ENCODE results near the gene OPCML.

Gene OPCML

DNA sequence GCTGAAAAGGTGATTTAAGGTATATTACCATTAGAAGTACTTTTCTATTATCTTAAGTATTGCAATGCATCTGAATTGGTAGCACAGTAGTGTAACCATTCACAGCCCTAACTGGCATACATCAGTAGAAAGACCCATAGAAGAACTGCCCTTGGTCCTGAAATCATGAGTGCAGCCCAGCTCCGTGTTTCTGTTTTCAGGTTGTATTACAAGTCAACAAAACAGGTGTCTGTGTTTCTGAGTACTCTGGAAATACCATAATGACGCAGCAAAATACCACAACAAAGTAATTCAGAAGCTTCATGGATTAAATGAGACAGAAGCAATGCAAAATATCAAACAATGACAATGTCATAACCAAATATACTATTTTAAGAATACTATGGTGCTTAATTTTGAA lies 226.3 kb downstream of the OPCML start:
- FAIRE-seq = no peak
- DNase-seq (ENCODE audit: insufficient read length, low spot score) = no peak

DNA sequence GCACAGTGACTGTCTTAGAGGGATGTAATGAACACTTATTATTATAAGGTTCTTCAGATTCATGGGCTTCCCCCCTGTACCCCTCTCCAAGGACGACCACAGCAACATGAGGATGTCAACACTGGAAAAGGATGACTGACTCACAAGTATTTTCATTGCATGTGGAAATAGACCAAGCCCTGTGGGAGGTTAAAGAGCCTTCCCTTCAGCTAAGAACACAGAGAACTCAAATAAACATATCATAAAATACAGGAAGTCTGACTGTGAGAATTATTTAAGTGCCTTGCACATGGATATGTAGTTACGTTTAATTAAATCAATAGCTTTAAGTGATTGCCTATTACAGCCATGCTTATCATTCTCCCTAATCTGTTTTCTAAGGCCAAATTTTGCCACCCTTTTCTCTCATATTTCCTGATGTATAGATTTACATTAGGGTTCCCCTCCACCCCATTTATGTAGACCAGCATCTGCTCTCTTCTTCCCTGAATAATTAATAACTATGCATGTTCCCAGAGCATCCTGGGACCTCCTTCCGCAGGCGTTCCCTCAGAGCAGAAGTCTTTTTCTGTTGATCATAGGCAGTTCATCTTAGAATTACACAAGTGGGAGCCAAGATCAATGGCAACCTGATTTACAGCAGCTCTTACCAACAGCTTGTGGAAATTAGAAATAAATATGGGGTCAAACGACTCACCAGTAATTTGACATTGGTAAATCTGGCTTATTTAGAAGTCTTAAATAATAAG lies 226.9 kb downstream of the OPCML start:
- FAIRE-seq = no peak
- no peak for DNase-seq (ENCODE audit: insufficient read length, low spot score)

DNA sequence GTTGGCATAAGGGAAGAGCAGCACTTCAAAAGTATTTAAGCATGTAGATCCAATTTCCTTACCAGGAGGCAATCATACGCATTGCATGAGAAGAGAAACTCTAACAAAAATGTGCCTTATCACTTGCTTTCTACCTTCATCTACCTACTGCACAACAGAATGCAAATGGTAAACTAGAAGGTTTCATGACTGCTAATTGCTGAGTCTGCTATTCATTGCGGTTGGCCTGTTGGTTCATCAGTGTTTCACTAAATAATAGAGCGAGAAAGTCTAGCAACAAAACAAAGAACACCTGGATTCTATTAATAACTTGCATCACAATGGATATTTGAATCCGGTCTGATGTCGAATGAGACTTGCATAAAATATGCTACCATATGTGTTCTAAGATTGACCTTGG lies 229.0 kb downstream of the OPCML start:
- FAIRE-seq = no peak
- DNase-seq (ENCODE audit: insufficient read length, low spot score) = no peak

DNA sequence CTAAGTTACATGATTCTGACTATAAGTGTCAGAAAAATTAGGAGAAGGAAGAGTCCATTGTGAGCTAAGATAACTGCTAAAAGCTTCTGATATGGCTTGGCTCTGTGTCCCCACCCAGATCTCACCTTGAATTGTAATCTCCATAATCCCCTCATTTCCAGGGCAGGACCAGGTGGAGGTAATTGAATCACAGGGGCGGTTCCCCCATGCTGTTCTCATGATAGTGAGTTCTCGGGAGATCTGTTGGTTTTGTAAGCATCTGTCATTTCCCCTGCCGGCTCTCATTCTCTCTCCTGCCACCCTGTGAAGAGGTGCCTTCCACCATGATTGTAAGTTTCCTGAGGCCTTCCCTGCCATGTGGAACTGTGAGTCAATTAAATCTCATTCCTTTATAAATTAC lies 230.2 kb downstream of the OPCML start:
- FAIRE-seq (no peak), DNase-seq (ENCODE audit: insufficient read length, low spot score) (no peak)

DNA sequence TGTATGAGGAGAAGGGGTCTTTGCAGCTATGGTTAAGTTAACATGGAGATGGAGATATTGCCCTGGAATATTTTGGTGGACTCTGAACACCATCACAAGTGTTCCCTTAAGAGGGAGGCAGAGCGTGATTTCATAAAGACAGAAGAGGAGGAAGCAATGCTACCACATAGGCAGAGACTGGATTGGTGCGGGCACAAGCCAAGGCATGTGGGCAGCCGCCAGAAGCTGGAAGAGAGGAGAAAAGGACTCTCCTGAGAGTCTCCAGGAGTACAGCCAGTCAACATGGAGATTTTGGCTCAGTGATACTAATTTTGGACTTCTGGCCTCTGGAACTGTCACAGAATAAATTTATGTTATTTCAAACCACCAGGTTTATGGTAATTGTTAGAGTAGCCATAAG lies 231.6 kb downstream of the OPCML start:
- no peak for DNase-seq (ENCODE audit: insufficient read length, low spot score)
- no peak for FAIRE-seq

DNA sequence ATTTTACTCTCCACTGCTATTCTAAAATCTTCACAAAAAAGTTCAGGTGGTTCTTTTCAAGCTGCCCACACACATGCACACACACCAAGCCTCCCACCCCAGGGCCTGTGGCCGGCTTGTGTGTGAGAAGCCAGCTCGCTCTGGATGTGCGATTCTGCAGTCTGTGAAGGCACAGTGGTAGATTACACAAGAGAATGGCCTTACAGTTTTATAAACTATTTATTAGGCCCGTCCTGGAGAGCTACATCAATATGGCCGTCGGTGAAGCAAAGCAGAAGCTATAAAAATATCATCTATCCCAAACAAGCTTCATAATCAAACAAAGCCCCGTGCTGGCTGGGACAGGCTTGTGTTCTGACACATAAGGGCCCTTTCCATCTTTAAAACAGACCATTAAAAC lies 240.5 kb downstream of the OPCML start:
- no peak for FAIRE-seq

DNA sequence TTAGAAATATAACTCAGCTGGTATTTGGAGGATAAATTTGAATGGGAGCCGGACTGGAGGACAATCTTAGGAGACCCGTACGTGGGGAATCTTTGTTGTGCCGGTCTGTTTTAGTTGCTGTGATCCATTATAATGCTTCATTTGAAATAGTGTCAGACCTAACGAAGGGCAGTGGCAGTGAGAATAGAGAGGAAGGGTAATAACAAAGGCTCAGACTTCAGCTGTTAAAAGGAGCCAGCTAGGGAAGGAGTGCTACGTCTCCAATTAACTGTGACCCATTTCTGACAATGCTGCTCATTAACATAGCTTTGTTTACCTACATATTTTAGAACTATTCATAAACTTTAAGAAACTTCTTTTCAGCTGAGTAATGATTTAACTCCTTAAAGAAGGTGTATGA lies 246.9 kb downstream of the OPCML start:
- FAIRE-seq = no peak
- DNase-seq (ENCODE audit: insufficient read length, low spot score) = no peak

More for the DNA sequence above, 240.5 kb downstream of the OPCML start:
- DNase-seq (ENCODE audit: insufficient read length, low spot score) = no peak

DNA sequence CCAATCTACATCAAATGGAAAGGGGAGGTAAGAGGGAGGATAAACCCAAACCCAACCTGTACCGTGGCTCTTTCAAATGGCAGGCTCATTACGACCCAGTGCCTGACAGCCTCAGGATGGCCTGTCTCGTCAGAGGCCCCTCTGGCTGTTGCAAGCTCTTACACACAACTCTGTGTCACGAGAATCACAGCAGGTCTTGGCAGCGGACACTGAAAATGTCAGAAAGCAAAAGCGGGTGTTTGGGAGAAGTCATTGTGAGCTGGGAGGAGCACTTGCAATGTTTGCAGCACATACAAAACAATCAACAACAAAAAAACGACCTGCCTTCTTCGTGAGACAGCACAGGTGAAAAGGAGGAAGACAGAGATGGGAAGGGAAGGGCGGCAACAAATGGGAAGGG lies 248.1 kb downstream of the OPCML start:
- FAIRE-seq (no peak), DNase-seq (ENCODE audit: insufficient read length, low spot score) (no peak)

DNA sequence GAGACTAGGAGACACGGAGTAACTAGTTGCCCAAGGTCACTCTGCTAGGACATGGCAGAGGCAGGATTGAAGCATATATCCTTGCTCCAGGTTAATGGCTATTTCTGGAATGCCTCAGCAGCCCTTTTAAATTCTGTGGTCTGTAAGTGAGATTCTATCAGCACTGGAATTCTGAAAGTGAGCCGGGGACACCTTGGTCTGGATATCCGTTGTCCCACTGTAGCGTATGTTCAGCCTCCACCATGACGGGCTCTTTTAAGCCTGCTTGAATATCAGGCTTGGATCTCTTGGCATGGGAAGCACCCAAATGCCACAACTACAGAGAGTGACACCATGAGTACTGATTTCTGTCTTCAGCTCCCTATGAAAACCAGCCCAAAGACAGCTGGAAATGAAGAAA lies 254.4 kb downstream of the OPCML start:
- FAIRE-seq (no peak), DNase-seq (ENCODE audit: insufficient read length, low spot score) (no peak)

DNA sequence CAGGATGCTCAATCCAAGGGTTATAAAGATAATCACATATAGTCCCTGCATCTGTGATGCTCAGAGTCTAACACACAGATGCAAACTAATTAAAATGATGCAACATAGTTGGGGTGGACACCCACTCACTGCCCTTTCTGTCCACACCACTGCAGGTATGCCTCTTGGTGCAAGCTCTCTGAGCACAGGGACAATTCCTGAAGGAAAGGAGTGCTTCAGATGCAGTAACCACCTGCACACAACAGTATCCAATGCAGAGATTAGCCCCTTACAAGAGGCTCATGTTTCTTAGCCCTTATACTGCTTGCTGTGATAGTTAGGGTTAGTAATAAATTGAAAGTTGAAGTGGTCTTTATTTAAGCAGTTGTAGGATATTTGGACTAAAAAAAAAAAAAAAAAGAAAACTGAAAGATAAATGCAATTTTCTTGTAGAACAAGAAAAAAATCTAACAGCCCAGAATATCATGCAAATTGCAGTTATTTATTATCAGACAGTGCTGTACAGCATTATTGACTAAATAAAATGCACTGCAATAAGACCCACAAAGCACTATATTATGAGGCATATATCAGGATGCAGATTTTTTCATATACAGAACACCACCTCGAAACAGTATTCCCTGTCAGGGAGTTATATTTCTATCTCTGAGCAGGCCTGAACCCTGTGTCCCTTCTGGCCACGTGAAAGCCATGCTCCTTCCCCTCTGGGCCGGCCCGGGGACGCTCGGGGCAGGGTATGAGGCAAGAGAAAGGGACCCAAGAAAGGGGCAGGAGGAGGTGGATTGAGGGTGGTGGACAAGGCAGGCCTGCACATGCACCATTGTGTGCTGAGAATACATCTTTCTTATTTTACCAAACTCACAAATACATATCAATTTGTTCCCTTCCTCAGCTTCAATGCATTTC lies 260.2 kb downstream of the OPCML start:
- DNase-seq (ENCODE audit: insufficient read length, low spot score) = no peak
- FAIRE-seq = no peak

DNA sequence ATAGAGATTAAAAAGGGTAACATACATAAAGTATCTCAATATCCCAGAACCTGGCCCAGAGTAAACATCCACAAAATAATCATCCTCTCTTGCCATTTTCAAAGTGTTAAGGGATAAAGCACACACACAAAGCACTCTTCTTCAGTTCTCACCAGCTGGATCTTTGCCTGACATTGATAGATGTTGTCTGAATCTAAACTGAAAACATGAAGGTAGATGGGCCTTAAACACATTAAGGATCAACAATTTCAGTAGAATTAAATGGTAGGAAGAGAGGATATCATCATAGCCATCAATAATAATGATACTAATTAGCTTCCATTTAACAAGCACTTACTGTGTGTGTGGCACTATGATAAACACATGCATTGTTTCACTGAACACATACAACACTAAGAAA lies 261.1 kb downstream of the OPCML start:
- FAIRE-seq (no peak), DNase-seq (ENCODE audit: insufficient read length, low spot score) (no peak)

DNA sequence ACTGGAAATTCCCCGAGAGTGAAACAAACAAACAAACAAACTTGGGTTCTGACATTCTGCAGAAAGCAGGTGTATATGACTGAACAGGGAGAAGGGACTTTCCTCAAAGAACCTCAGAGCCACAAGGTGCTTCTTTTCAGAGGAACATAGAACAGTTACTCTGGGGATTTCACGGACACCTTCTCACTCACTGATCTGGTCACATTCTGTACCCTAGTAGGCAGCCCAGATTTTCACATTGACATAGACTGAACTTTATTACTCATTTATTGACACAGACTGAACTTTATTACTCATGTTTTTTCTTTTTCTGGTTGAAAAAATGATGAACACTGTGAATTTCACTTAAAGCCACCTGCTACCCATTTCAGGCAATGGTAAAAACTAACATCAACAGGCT lies 263.0 kb downstream of the OPCML start:
- DNase-seq (ENCODE audit: insufficient read length, low spot score) (peak; percentile 6), FAIRE-seq (no peak)

DNA sequence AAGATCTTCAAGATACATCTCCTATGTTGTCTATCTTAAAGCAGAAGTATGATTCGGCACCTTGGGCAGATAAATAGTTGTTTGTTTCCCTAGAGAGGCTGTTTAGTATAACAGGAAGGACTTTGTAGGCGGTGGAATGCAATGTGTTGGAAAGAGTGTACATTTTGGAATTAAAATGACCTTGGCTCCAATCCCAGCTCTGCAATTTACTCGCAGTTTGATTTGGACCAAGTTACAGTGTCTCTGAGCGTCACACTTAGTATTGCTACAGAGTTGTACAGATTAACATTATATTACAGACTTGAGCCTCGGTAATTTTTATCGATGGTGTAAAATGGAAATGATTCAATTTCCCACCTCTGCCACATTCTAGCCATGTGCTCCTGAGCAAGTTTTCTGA lies 265.3 kb downstream of the OPCML start:
- DNase-seq (ENCODE audit: insufficient read length, low spot score) (no peak), FAIRE-seq (no peak)

DNA sequence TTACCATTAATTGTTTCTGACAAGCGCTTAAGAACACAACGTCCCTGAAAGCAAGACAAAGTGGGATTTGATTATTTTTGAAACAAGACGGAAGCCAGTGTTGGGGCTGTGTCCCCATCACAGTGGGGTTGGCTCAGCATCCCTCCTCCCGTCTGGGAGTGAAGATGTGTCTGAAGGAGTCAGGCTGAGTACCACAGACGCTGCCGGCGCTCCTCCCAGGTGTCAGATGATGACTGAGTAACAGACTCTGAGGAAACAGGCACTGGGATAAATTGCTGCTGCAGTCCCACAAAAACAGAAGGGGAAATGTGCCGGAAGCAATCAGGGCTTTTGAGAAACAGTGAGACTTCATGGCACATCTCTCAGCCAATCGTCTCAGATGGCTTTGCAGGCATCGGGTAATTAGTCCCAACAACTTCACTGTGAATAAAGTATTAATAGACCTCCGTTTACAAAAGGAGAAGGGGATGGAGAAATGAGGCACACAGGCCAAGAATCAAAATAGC lies 266.7 kb downstream of the OPCML start:
- DNase-seq (ENCODE audit: insufficient read length, low spot score) (no peak), FAIRE-seq (no peak)

DNA sequence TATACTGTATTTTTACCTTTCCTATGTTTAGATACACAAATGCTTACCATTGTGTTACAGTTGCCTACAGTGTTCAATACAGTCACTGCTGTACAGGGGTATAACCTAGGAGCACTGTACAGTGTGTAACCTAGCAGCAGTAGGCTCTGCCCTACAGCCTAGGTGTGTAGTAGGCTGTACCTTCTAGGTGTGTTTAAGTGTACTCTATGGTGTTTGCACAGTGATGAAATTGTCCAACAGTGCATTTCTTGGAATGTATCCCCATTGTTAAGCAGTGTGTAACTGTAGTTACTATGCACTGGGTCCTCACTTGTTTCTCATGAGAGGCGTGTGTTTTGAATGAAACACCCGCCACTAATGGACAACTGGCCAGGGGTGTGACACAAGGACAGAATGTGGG lies 269.0 kb downstream of the OPCML start:
- FAIRE-seq = no peak
- DNase-seq (ENCODE audit: insufficient read length, low spot score) = no peak

DNA sequence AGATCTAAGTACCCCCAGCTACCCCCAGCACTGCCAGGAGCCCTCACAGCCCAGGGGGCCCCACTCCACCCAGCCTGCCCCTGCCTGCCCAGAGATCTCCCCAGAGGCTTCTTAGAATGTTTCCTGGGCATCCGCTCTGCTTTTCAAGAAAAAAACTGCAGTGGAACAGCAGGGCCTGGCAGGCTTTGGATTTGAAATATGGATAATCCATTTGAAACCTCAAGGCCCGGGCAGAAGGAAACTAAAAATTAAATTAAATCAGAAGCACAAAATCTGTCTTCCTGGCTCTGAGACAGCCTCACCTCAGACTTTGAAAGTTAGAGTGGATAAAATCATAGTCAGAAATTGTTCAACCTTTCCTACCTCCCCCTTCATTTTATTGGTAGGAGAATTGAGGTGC lies 273.6 kb downstream of the OPCML start:
- FAIRE-seq = no peak
- no peak for DNase-seq (ENCODE audit: insufficient read length, low spot score)

DNA sequence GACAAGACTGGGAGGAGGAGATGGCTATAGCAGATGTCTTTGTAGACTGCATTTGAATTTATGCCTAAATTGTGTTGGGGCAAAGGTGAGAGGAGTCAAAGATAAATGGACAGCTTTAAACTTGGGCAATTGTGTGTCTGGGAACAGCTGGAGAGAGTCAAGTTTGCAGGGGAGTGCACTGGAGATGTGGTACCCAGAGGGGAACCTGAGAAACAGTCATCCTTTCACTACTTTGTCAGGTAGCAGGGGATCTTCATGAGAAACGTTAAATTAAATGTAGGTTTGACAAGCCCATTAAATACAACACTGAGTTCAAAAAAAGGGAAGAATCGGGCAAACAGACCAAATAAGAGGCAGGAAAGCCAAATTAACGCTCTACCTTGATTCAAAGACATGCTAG lies 277.7 kb downstream of the OPCML start:
- DNase-seq (ENCODE audit: insufficient read length, low spot score) (no peak), FAIRE-seq (no peak)

DNA sequence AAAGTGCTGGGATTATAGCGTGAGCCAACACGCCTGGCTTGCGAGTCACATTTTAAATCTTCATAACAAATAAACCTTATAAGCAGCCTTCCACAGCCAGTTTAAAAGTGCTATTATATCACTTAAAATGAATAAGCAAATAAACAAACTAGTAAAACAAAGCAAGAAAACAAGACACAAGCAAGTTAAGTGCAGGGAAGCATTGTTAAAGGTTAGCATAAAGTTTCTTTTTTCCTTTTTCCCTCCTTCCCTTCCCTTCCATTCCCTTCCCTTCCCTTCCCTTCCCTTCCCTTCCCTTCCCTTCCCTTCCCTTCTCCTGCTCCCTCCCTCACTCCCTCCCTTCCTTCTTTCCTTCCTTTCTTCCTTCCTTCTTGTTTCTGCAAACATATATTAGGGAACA lies 278.7 kb downstream of the OPCML start:
- no peak for DNase-seq (ENCODE audit: insufficient read length, low spot score)
- FAIRE-seq = no peak

DNA sequence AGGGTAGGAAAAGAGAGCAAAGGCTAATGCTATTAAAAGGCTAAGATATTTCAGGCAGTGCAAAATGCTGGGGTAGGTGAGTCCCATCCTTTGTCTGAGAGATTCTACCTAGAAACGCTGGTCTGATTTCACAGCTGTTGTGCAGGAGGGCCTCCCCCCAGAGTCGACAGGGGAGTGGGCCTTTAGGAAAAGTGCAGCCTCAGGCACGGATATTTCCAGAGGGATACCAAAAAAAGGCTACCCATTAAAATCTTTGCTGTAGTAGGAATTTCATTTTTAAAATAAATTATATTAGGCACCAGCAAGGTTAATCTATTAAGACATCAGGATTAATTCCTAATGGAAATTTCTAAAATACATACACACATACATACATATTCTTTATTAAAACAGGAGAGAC lies 280.5 kb downstream of the OPCML start:
- FAIRE-seq = no peak
- DNase-seq (ENCODE audit: insufficient read length, low spot score) = no peak

DNA sequence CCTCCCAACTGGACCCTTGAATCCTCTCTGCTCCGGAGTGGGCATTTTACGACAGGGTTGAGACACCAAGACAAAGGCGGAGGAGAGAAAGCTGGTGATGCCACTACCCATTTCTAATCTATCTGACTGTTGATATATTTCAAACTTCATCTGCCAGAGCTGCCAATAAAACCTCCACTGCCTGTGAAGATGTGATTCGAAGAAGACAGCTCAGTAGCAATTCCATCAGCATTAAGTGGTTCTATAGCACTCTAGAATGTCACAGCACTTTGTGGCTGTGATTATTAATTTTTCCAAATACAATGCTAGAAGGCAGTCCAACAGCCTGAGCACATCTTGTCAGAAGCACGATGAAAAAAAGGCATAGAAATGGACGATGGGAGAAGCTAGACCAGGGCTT lies 282.8 kb downstream of the OPCML start:
- FAIRE-seq = no peak

DNA sequence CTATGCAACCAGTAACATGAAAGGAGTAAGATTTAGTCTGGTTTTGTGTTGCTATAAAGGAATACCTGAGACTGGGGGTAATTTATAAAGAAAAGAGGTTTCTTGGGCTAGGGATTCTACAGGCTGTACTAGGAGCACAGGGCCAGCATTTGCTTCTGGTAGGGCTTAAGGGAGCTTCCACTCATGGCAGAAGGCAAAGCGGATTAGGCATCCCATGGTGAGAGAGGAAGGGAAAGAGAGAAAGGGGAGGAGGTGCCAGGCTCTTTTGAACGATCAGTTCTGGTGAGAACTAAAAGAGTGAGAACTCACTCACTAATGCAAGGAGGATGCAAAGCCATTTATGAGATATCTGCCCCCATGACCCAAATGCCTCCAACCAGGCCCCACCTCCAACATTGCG lies 283.2 kb downstream of the OPCML start:
- DNase-seq (ENCODE audit: insufficient read length, low spot score) (no peak), FAIRE-seq (no peak)

More for the DNA sequence above, 282.8 kb downstream of the OPCML start:
- DNase-seq (ENCODE audit: insufficient read length, low spot score) = no peak

DNA sequence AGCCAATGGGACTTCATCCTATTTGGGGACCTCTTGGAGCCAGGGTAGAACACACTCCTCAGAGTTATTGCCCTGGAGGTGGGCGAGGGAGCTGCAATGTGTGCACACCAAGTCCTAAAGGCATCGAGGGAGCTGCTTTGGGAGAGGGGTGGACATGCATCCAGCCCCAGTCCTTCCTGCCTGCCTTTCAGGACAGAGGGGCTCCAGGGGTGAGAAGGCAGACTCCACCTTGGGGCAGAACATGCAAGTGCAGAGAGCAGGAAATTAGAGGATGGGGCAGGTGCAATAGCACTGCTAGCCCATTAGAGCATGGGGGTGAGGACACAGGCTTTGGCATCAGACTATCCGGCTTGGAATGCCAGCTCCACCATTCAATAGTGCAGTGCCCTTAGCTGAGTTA lies 288.5 kb downstream of the OPCML start:
- DNase-seq (ENCODE audit: insufficient read length, low spot score) (no peak), FAIRE-seq (no peak)

All from GM19239 (cell line).